ENCODE results near the gene TADA2B.

DNA sequence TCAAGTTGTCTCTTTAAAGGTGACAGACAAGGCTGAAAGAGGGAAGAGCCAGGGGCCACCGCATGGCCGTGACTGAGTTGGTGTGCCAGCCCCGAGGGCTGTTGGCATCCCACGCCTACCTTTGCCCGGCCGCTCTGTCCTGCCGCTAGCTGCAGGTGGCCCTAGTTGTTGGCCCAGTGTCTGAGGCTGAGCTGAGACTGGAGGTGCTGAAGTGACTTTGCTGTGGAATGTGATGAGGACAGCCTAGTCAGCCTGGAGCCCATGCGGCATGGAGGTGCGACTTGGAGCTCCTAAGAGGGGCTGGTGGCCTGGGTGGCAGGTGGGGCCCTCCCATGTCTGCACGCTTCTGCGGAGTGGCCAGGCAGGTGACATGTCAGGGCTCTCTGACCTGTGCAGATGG is 6.6 kb downstream of the TADA2B start:
- TF ChIP-seq CTCF (IDR thresholded peaks at IDR 0.05) (no peak), POLR2A (IDR thresholded peaks at IDR 0.05) (no peak)

Data from suprapubic skin (tissue), 3 donors.